ENCODE measurements around the gene PEX11G. TPM values are rescaled to one million over a fixed set of nuclear protein-coding genes. Genes with fewer than 3 reads are reported as not detected.
"Not testable (repeated sequence)": the region's sequence is repeated elsewhere in the genome, so short reads cannot be mapped to it uniquely, and the experiment has no call there.

PEX11G gene
- total RNA-seq, 1 experiment from 2014 or later, result 2.8 TPM

GRCh38 chr19:7450243-7451223 is 38.3 kb downstream of the PEX11G start:
- H2BK20ac ChIP-seq (ENCODE audit: low read depth, low read length, poor library complexity, severe bottlenecking), result no peak overlapping the region
- peaks cover 25 to 31% of the 10 kb centered on the region in 2 experiments for H3K9me3 Mint-ChIP-seq
- no peak overlapping the region for H3K27ac Mint-ChIP-seq
- H3K23ac ChIP-seq (ENCODE audit: insufficient read length, low read depth, low read length), result no peak overlapping the region
- peaks cover 21% of the 10 kb centered on the region for H3K9me3 ChIP-seq (ENCODE audit: control insufficient read depth, low read depth, low read length)
- H4K8ac ChIP-seq (replicated peaks; ENCODE audit: insufficient read length, low read depth, low read length), result no peak overlapping the region
- H3K4me2 ChIP-seq (ENCODE audit: insufficient read depth, insufficient read length, low read length), result no peak overlapping the region
- no peak overlapping the region for H4K5ac ChIP-seq (ENCODE audit: insufficient read length, low read depth, low read length)
- H3K56ac ChIP-seq (ENCODE audit: insufficient read length, low read depth, low read length), result no peak overlapping the region
- no peaks in the 10 kb centered on the region for H3K79me1 ChIP-seq (ENCODE audit: insufficient read depth, low read depth, low read length, poor library complexity, severe bottlenecking)
- H3K23me2 ChIP-seq (ENCODE audit: insufficient read length, low read depth, low read length, poor library complexity, severe bottlenecking), result no peaks in the 10 kb centered on the region
- H3K36me3 Mint-ChIP-seq (ENCODE audit: insufficient read depth in 1 of 3, low read depth in 3 of 3), result peaks cover 54 to 81% (median 64%) of the 10 kb centered on the region in 3 experiments
- H3K79me2 ChIP-seq (ENCODE audit: insufficient read depth, low read length), result no peaks in the 10 kb centered on the region
- no peaks in the 10 kb centered on the region for H4K20me1 ChIP-seq (ENCODE audit: control insufficient read depth, insufficient read depth, insufficient read length)
- WGBS (ENCODE audit: extremely low coverage, insufficient read length, low lambda C conversion rate), result no CpG with 5 or more reads among the region's 53 CpGs
- no peak overlapping the region for H3K18ac ChIP-seq (ENCODE audit: insufficient read length, low read depth, low read length)
- no peak overlapping the region for H2BK12ac ChIP-seq (ENCODE audit: insufficient read length, low read depth, low read length)
- H3K4me1 Mint-ChIP-seq, result no peaks in the 10 kb centered on the region
- no peaks in the 10 kb centered on the region for H3K4me1 ChIP-seq (ENCODE audit: insufficient read depth, low read length)
- no peak overlapping the region for H3K4me3 Mint-ChIP-seq
- no peak overlapping the region for H2AK5ac ChIP-seq (ENCODE audit: insufficient read length, low read length)
- no peak overlapping the region for H3K9ac ChIP-seq (ENCODE audit: extremely low read depth, insufficient read length, low read length)
- no peaks in the 10 kb centered on the region for H3K27me3 ChIP-seq (ENCODE audit: insufficient read depth, low read length)
- H4K91ac ChIP-seq (ENCODE audit: insufficient read length, low read depth, low read length), result no peak overlapping the region
- H3T11ph ChIP-seq (ENCODE audit: low read length), result no peak overlapping the region
- H3K14ac ChIP-seq (ENCODE audit: insufficient read depth, low read length), result no peak overlapping the region
- no peak overlapping the region for H3K4ac ChIP-seq (ENCODE audit: low read depth, low read length)
- H2AFZ ChIP-seq (ENCODE audit: low read length), result no peak overlapping the region
- peak; percentile 59 for DNase-seq
- H2BK5ac ChIP-seq (ENCODE audit: insufficient read length, low read length), result no peak overlapping the region
- no peaks in the 10 kb centered on the region for H3K27me3 Mint-ChIP-seq (ENCODE audit: low read depth)
- no peak overlapping the region for H2BK15ac ChIP-seq (ENCODE audit: low read depth, low read length)
- H2BK120ac ChIP-seq (ENCODE audit: low read depth, low read length, poor library complexity, severe bottlenecking), result no peak overlapping the region
- TF ChIP-seq, protein P1, sequence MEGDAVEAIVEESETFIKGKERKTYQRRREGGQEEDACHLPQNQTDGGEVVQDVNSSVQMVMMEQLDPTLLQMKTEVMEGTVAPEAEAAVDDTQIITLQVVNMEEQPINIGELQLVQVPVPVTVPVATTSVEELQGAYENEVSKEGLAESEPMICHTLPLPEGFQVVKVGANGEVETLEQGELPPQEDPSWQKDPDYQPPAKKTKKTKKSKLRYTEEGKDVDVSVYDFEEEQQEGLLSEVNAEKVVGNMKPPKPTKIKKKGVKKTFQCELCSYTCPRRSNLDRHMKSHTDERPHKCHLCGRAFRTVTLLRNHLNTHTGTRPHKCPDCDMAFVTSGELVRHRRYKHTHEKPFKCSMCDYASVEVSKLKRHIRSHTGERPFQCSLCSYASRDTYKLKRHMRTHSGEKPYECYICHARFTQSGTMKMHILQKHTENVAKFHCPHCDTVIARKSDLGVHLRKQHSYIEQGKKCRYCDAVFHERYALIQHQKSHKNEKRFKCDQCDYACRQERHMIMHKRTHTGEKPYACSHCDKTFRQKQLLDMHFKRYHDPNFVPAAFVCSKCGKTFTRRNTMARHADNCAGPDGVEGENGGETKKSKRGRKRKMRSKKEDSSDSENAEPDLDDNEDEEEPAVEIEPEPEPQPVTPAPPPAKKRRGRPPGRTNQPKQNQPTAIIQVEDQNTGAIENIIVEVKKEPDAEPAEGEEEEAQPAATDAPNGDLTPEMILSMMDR (conservative IDR thresholded peaks at IDR 0.05), result no peak
- H3K27ac ChIP-seq (ENCODE audit: insufficient read length, low read depth, low read length), result no peak overlapping the region

DNA sequence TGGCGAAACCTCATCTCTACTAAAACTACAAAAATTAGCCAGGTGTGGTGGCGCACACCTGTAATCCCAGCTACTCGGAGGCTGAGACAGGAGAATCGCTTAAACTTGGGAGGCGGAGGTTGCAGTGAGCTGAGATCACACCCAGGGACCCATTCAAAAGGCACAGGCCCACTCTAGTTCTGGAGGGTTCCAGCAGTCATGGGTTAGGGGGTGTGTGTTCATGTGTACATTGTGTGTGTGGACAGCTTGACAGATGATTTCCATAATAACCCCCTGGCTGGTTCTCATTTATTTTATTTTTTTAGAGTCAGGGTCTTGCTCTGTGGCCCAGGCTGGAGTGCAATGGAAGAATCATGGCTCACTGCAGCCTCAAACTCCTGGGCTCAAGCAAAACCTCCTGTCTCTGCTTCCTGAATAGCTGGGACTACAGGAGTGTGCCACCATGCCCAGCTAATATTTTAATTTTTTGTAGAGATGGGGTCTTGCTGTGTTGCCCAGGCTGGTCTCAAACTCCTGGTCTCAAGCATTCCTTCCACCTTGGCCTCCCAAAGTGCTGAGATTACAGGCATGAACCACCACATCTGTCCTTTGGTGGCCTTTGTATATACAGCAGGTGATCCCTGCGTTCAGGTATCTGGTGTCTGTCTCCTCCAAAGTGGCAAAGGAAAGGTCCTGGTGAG is 39.3 kb downstream of the PEX11G start:
- H3K4me1 Mint-ChIP-seq; H3T11ph ChIP-seq (ENCODE audit: low read length); H3K27me3 ChIP-seq (ENCODE audit: insufficient read depth, low read length); H2AK5ac ChIP-seq (ENCODE audit: insufficient read length, low read length); H2BK15ac ChIP-seq (ENCODE audit: low read depth, low read length); H3K4ac ChIP-seq (ENCODE audit: low read depth, low read length); H2BK120ac ChIP-seq (ENCODE audit: low read depth, low read length, poor library complexity, severe bottlenecking); H3K56ac ChIP-seq (ENCODE audit: insufficient read length, low read depth, low read length); H3K79me2 ChIP-seq (ENCODE audit: insufficient read depth, low read length); H3K79me1 ChIP-seq (ENCODE audit: insufficient read depth, low read depth, low read length, poor library complexity, severe bottlenecking); H4K5ac ChIP-seq (ENCODE audit: insufficient read length, low read depth, low read length); H2AFZ ChIP-seq (ENCODE audit: low read length); H3K18ac ChIP-seq (ENCODE audit: insufficient read length, low read depth, low read length); H3K23me2 ChIP-seq (ENCODE audit: insufficient read length, low read depth, low read length, poor library complexity, severe bottlenecking); H3K23ac ChIP-seq (ENCODE audit: insufficient read length, low read depth, low read length); H3K27ac ChIP-seq (ENCODE audit: insufficient read length, low read depth, low read length); H2BK20ac ChIP-seq (ENCODE audit: low read depth, low read length, poor library complexity, severe bottlenecking); H3K4me3 Mint-ChIP-seq; DNase-seq; H3K9ac ChIP-seq (ENCODE audit: extremely low read depth, insufficient read length, low read length); H2BK5ac ChIP-seq (ENCODE audit: insufficient read length, low read length); H4K8ac ChIP-seq (replicated peaks; ENCODE audit: insufficient read length, low read depth, low read length); H2BK12ac ChIP-seq (ENCODE audit: insufficient read length, low read depth, low read length); H3K27me3 Mint-ChIP-seq (ENCODE audit: low read depth); H4K20me1 ChIP-seq (ENCODE audit: control insufficient read depth, insufficient read depth, insufficient read length); H3K14ac ChIP-seq (ENCODE audit: insufficient read depth, low read length); H4K91ac ChIP-seq (ENCODE audit: insufficient read length, low read depth, low read length); H3K4me1 ChIP-seq (ENCODE audit: insufficient read depth, low read length); H3K27ac Mint-ChIP-seq; H3K4me2 ChIP-seq (ENCODE audit: insufficient read depth, insufficient read length, low read length): not testable (repeated sequence)
- Mint-ChIP-seq H3K9me3 (peaks cover 15 to 23% of the 10 kb centered on the region in 2 experiments), H3K36me3 (ENCODE audit: insufficient read depth in 1 of 3, low read depth in 3 of 3) (peaks cover 47 to 78% (median 62%) of the 10 kb centered on the region in 3 experiments)
- WGBS (ENCODE audit: extremely low coverage, insufficient read length, low lambda C conversion rate), result no CpG with 5 or more reads among the region's 6 CpGs
- H3K9me3 ChIP-seq (ENCODE audit: control insufficient read depth, low read depth, low read length), result peaks cover 21% of the 10 kb centered on the region

All from H9 (cell line).